ENCODE results near the gene DMPK.

GRCh38 chr19:45761714-45762113, 20.6 kb downstream of the DMPK start:
- TF ChIP-seq ARNT (IDR thresholded peaks at IDR 0.05) (no peak), BHLHE40 (IDR thresholded peaks at IDR 0.05; ENCODE audit: borderline replicate concordance) (no peak), CTBP1 (IDR thresholded peaks at IDR 0.05; ENCODE audit: borderline replicate concordance) (no peak), FOXK2 (IDR thresholded peaks at IDR 0.05) (no peak), SP1 (IDR thresholded peaks at IDR 0.05) (no peak), TARDBP (IDR thresholded peaks at IDR 0.05) (no peak), ELF4 (IDR thresholded peaks at IDR 0.05) (no peak), PKNOX1 (IDR thresholded peaks at IDR 0.05) (no peak)

Data from HEK293T (cell line).